HEK293 (cell line): ENCODE measurements around the gene IMPDH1.
A peak's percentile ranks its signal among the peaks of the same experiment; 100 is the strongest.

Source experiments
- CTCF ChIA-PET: fragments of 350-600 bp; formaldehyde crosslinking; extraction: SDS; loops from one replicate; lab custom pipeline; 2021; ENCODE audit warnings: antibody characterized with exemption; lab: Yijun Ruan, JAX
- POLR2A ChIA-PET: fragments of 300-600 bp; formaldehyde crosslinking; extraction: SDS; loops from one replicate; lab custom pipeline; 2020; ENCODE audit warnings: antibody characterized with exemption, inconsistent platforms; lab: Yijun Ruan, JAX
- H3K27ac ChIP-seq: fragments of 200-500 bp; sonication (Bioruptor generic); 2 replicates; pipeline ENCODE4 v1.5.1; 2014; ENCODE audit warnings: low read depth, low read length, control low read depth, inconsistent platforms; ENCODE audit errors: extremely low read depth
- H3K36me3 ChIP-seq, 2 experiments: fragments of 200-500 bp in 1 of 2; sonication (Bioruptor generic) in 1 of 2; 1 replicate in 1 of 2; 2 replicates in 1 of 2; pipeline ENCODE4 v1.5.1; 2014 to 2017; ENCODE audit warnings: inconsistent platforms in 2 of 2, low read length in 2 of 2; ENCODE audit not compliant: control insufficient read depth in 2 of 2, insufficient read depth in 1 of 2
- H3K4me1 ChIP-seq: fragments of 200-500 bp; sonication (Bioruptor generic); 2 replicates; pipeline ENCODE4 v1.5.1; 2014; ENCODE audit warnings: mild to moderate bottlenecking, low read length, inconsistent platforms; ENCODE audit not compliant: control insufficient read depth, insufficient read depth
- H3K4me3 ChIP-seq: 2 replicates; pipeline ENCODE4 v1.5.1; 2011; ENCODE audit warnings: low read depth, mild to moderate bottlenecking, control low read depth, low read length, moderate library complexity
- H3K9me3 ChIP-seq: fragments of 200-500 bp; sonication (Bioruptor generic); 2 replicates; pipeline ENCODE4 v1.5.1; 2014; ENCODE audit warnings: low read depth, low read length, inconsistent platforms; ENCODE audit not compliant: control insufficient read depth, insufficient read depth
- CTCF ChIP-seq: fragments of 450-650 bp; formaldehyde crosslinking; IDR thresholded peaks from 2 replicates; pipeline ENCODE4 v1.5.1; 2016; ENCODE audit warnings: missing biosample characterization, missing genetic modification characterization
- KLF1 ChIP-seq: fragments of 450-650 bp; formaldehyde crosslinking; IDR thresholded peaks from 2 replicates; pipeline ENCODE4 v1.5.1; 2016; ENCODE audit warnings: missing biosample characterization, missing genetic modification characterization
- KLF7 ChIP-seq: fragments of 450-650 bp; formaldehyde crosslinking; IDR thresholded peaks from 2 replicates; pipeline ENCODE4 v1.5.1; 2016; ENCODE audit warnings: missing biosample characterization, missing genetic modification characterization, borderline replicate concordance
- PRDM1 ChIP-seq: fragments of 450-650 bp; formaldehyde crosslinking; IDR thresholded peaks from 2 replicates; pipeline ENCODE4; 2016; ENCODE audit warnings: missing biosample characterization, missing genetic modification characterization
- SETDB1 ChIP-seq: IDR thresholded peaks from one replicate; pipeline ENCODE4 v1.6.1; 2017; ENCODE audit warnings: mild to moderate bottlenecking, low read length, moderate library complexity, mixed read lengths; ENCODE audit not compliant: insufficient read length
- ZBTB1 ChIP-seq: fragments of 450-650 bp; formaldehyde crosslinking; IDR thresholded peaks from 2 replicates; pipeline ENCODE4 v1.5.1; 2016; ENCODE audit warnings: missing biosample characterization, missing genetic modification characterization
- ZNF146 ChIP-seq: fragments of 450-650 bp; formaldehyde crosslinking; IDR thresholded peaks from 2 replicates; pipeline ENCODE4 v1.5.1; 2016; ENCODE audit warnings: missing biosample characterization, missing genetic modification characterization
- ZNF157 ChIP-seq: fragments of 450-650 bp; formaldehyde crosslinking; IDR thresholded peaks from 2 replicates; pipeline ENCODE4 v1.5.1; 2016; ENCODE audit warnings: missing biosample characterization, missing genetic modification characterization
- ZNF16 ChIP-seq: fragments of 450-650 bp; formaldehyde crosslinking; IDR thresholded peaks from 2 replicates; pipeline ENCODE4 v1.5.1; 2016; ENCODE audit warnings: low read depth, missing biosample characterization, missing genetic modification characterization
- ZNF19 ChIP-seq: fragments of 450-650 bp; formaldehyde crosslinking; IDR thresholded peaks from 2 replicates; pipeline ENCODE4; 2016; ENCODE audit warnings: missing biosample characterization, missing genetic modification characterization, low read depth
- ZNF513 ChIP-seq: fragments of 450-650 bp; IDR thresholded peaks from 2 replicates; pipeline ENCODE4 v1.5.1; 2018; ENCODE audit warnings: missing biosample characterization, missing genetic modification characterization
- ZNF529 ChIP-seq: fragments of 450-650 bp; formaldehyde crosslinking; IDR thresholded peaks from 2 replicates; pipeline ENCODE4 v1.5.1; 2017; ENCODE audit warnings: missing genetic modification characterization, missing biosample characterization; ENCODE audit not compliant: insufficient replicate concordance
- ZNF600 ChIP-seq: fragments of 450-650 bp; formaldehyde crosslinking; IDR thresholded peaks from 2 replicates; pipeline ENCODE4 v1.5.1; 2016; ENCODE audit warnings: missing biosample characterization, missing genetic modification characterization
- ZSCAN5A ChIP-seq: fragments of 450-650 bp; formaldehyde crosslinking; IDR thresholded peaks from 2 replicates; pipeline ENCODE4 v1.5.1; 2016; ENCODE audit warnings: missing biosample characterization, missing genetic modification characterization
- TF ChIP-seq, protein P1 (sequence below): fragments of 450-650 bp; formaldehyde crosslinking; IDR thresholded peaks from 2 replicates; pipeline ENCODE4 v1.5.1; 2016; ENCODE audit warnings: missing biosample characterization, missing genetic modification characterization

The IMPDH1 gene

DNA sequence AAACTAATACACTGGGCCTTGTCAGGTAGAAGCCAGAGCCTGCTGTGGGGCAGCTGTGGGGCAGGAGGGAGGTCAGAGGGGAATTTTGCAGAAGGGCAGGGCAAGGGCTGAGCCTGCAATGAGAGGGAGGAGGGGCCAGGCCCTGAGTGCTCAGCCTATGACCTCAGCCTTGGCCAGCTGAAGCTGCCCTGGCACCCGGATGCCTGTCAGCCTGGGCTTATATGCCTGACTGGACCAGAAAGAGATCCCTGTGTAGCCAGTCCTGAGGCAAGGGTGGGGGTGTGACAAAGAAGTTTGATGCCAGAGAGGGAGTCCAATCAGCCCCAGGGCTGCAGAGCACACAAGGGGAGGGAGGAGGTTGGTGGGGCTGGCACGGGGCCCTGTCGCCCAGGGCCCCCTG lies 26.0 kb downstream of the IMPDH1 start:
- CTCF ChIA-PET, result interaction anchor here (0.7 to 18.1 kb wide), 4 partner anchors 12 to 50 kb away, joined by 3 to 378 read pairs (median 21); partner anchors contain the start of gene RBM28
- no peak for TF ChIP-seq ZBTB1 (tag by site-specific recombination)
- TF ChIP-seq ZNF157 (tag by site-specific recombination), result no peak
- TF ChIP-seq ZNF19 (tag by site-specific recombination), result no peak
- TF ChIP-seq, protein P1, sequence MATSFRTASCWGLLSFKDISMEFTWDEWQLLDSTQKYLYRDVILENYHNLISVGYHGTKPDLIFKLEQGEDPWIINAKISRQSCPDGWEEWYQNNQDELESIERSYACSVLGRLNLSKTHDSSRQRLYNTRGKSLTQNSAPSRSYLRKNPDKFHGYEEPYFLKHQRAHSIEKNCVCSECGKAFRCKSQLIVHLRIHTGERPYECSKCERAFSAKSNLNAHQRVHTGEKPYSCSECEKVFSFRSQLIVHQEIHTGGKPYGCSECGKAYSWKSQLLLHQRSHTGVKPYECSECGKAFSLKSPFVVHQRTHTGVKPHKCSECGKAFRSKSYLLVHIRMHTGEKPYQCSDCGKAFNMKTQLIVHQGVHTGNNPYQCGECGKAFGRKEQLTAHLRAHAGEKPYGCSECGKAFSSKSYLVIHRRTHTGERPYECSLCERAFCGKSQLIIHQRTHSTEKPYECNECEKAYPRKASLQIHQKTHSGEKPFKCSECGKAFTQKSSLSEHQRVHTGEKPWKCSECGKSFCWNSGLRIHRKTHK (tag by site-specific recombination), result no peak
- no peak for TF ChIP-seq ZNF16
- TF ChIP-seq ZNF146 (tag by site-specific recombination), result no peak
- TF ChIP-seq ZNF600 (tag by site-specific recombination), result no peak
- TF ChIP-seq SETDB1, result no peak
- no peak for TF ChIP-seq ZNF513 (tag by site-specific recombination)

GRCh38 chr7:128381161-128381821 lies 28.5 kb downstream of the IMPDH1 start:
- POLR2A ChIA-PET, result interaction anchor here (1.2 kb wide), 1 partner anchor 37 kb away, joined by 4 read pairs; the partner anchor contains the start of gene RBM28

More for the DNA sequence above, 26.0 kb downstream of the IMPDH1 start:
- POLR2A ChIA-PET, result no interaction called here
- no peak overlapping the region for H3K4me3 ChIP-seq
- H3K4me1 ChIP-seq, result no peaks in the 10 kb centered on the region
- no peaks in the 10 kb centered on the region for H3K9me3 ChIP-seq
- no peaks in the 10 kb centered on the region for H3K36me3 ChIP-seq
- no peak overlapping the region for H3K27ac ChIP-seq

More at GRCh38 chr7:128381161-128381821, 28.5 kb downstream of the IMPDH1 start:
- Histone ChIP-seq H3K27ac (no peak overlapping the region), H3K4me3 (no peak overlapping the region), H3K36me3 (no peaks in the 10 kb centered on the region), H3K4me1 (no peaks in the 10 kb centered on the region), H3K9me3 (no peaks in the 10 kb centered on the region)
- CTCF ChIA-PET, result interaction anchor here (0.5 to 18.1 kb wide), 22 partner anchors 8 to 1537 kb away, joined by 3 to 378 read pairs (median 4); partner anchors contain the start of gene RBM28
- TF ChIP-seq KLF1 (tag by site-specific recombination) (peak; percentile 78), CTCF (peak; percentile 59), ZSCAN5A (tag by site-specific recombination) (no peak), ZNF529 (tag by site-specific recombination) (no peak), PRDM1 (tag by site-specific recombination) (no peak), KLF7 (tag by site-specific recombination) (0 out of 2 replicates have a peak, but pooled peaks have one; percentile 31)
